ENCODE data around the gene TBC1D22A. TPM values are rescaled to one million over a fixed set of nuclear protein-coding genes. Genes with fewer than 3 reads are reported as not detected.

Gene TBC1D22A
- polyA plus RNA-seq, 1 of the 3 experiments (the other 2 are of a cell fraction) = 16.5 TPM

GRCh38 chr22:46794491-46794890, 32.0 kb downstream of the TBC1D22A start:
- Histone ChIP-seq H3K27ac (ENCODE audit: low read depth in 2 of 2, low read length in 1 of 2) (no peak overlapping the region), H2AFZ (ENCODE audit: low read depth) (no peak overlapping the region), H3F3A (replicated peaks; ENCODE audit: insufficient read depth) (no peaks in the 10 kb centered on the region), H3K9ac (no peak overlapping the region), H3K4me2 (no peak overlapping the region), H4K20me1 (ENCODE audit: insufficient read depth) (0 out of 2 replicates have a peak, but pooled peaks cover 11% of the 10 kb centered on the region), H3K9me2 (no peaks in the 10 kb centered on the region), H3K36me3 (replicated peaks in 1 of 2; ENCODE audit: control insufficient read depth in 1 of 2, insufficient read depth in 2 of 2, low read length in 1 of 2) (peaks cover 6 to 19% of the 10 kb centered on the region in 2 experiments), H3K27me3 (ENCODE audit: insufficient read depth) (no peaks in the 10 kb centered on the region), H3K4me3 (ENCODE audit: low read depth in 2 of 2, low read length in 1 of 2) (no peak overlapping the region), H3K4me1 (ENCODE audit: control insufficient read depth in 1 of 2, insufficient read depth in 2 of 2, low read depth in 1 of 2, low read length in 1 of 2) (peaks cover 0 to 3% of the 10 kb centered on the region in 2 experiments; a peak in 1 of 4 replicates), H3K79me2 (ENCODE audit: insufficient read depth) (peaks cover 21% of the 10 kb centered on the region; the same call in 1 of the 2 replicates), H3K9me3 (no peaks in the 10 kb centered on the region)
- POLR2A ChIA-PET = no interaction called here
- TF ChIP-seq YY1 (IDR thresholded peaks at IDR 0.05; ENCODE audit: low read depth) (no peak), RFX5 (IDR thresholded peaks at IDR 0.05; ENCODE audit: low read length) (no peak), CTCF (IDR thresholded peaks at IDR 0.05) (no peak), NRF1 (IDR thresholded peaks at IDR 0.05; ENCODE audit: low read depth, low read length) (no peak), POLR2AphosphoS5 (IDR thresholded peaks at IDR 0.05; ENCODE audit: low read depth, low read length) (no peak), IRF3 (IDR thresholded peaks at IDR 0.05; ENCODE audit: low read depth, low read length) (no peak), SIN3A (IDR thresholded peaks at IDR 0.05; ENCODE audit: borderline replicate concordance, low read depth, low read length) (no peak), JUND (IDR thresholded peaks at IDR 0.05) (no peak), NFIC (IDR thresholded peaks at IDR 0.05; ENCODE audit: borderline replicate concordance) (no peak), EP300 (IDR thresholded peaks at IDR 0.05; ENCODE audit: borderline replicate concordance in 1 of 2, low read depth in 1 of 2, low read length in 1 of 2) (no peak), MXI1 (IDR thresholded peaks at IDR 0.05; ENCODE audit: low read depth, low read length) (no peak), RAD21 (IDR thresholded peaks at IDR 0.05; ENCODE audit: low read length) (no peak), RXRA (IDR thresholded peaks at IDR 0.05; ENCODE audit: borderline replicate concordance, low read depth) (no peak), GATA2 (CRISPR knock-in tag; IDR thresholded peaks at IDR 0.05) (no peak), ELF1 (IDR thresholded peaks at IDR 0.05) (no peak)
- no peak for DNase-seq
- WGBS (ENCODE audit: low lambda C conversion rate) = 91% methylated on average over 11 of the region's 12 CpGs
- CTCF ChIA-PET = interaction anchor here (0.8 to 1.0 kb wide), 2 partner anchors 9 to 231 kb away, joined by 3 to 4 read pairs; no protein-coding TSS in a partner anchor

- Histone ChIP-seq H3K79me2 (ENCODE audit: insufficient read depth) (peaks cover 15% of the 10 kb centered on the region; the same call in 1 of the 2 replicates), H2AFZ (ENCODE audit: low read depth) (no peak overlapping the region), H3K27me3 (ENCODE audit: insufficient read depth) (no peaks in the 10 kb centered on the region), H4K20me1 (ENCODE audit: insufficient read depth) (0 out of 2 replicates have a peak, but pooled peaks cover 12% of the 10 kb centered on the region), H3K4me2 (no peak overlapping the region), H3F3A (replicated peaks; ENCODE audit: insufficient read depth) (no peaks in the 10 kb centered on the region), H3K4me1 (ENCODE audit: control insufficient read depth in 1 of 2, insufficient read depth in 2 of 2, low read depth in 1 of 2, low read length in 1 of 2) (peaks cover 0 to 3% of the 10 kb centered on the region in 2 experiments; a peak in 1 of 4 replicates), H3K9me3 (no peaks in the 10 kb centered on the region), H3K27ac (ENCODE audit: low read depth in 2 of 2, low read length in 1 of 2) (no peak overlapping the region), H3K9me2 (no peaks in the 10 kb centered on the region), H3K36me3 (replicated peaks in 1 of 2; ENCODE audit: control insufficient read depth in 1 of 2, insufficient read depth in 2 of 2, low read length in 1 of 2) (peaks cover 12 to 25% of the 10 kb centered on the region in 2 experiments), H3K9ac (no peak overlapping the region), H3K4me3 (ENCODE audit: low read depth in 2 of 2, low read length in 1 of 2) (no peak overlapping the region)
- ChIA-PET POLR2A (no interaction called here), CTCF (interaction anchor here (0.7 to 0.8 kb wide), 3 partner anchors 8 to 657 kb away, joined by 3 to 4 read pairs (median 3); no protein-coding TSS in a partner anchor)
- WGBS (ENCODE audit: low lambda C conversion rate) = 100% methylated on average over 4 of the region's 9 CpGs
- DNase-seq = no peak
- TF ChIP-seq REST (IDR thresholded peaks at IDR 0.05; ENCODE audit: low read depth, low read length) = no peak
- no peak for TF ChIP-seq JUND (IDR thresholded peaks at IDR 0.05)
- TF ChIP-seq RXRA (IDR thresholded peaks at IDR 0.05; ENCODE audit: borderline replicate concordance, low read depth) = no peak
- TF ChIP-seq EZH2phosphoT487 (IDR thresholded peaks at IDR 0.05; ENCODE audit: borderline replicate concordance, low read depth) = no peak
- no peak for TF ChIP-seq PBX3 (IDR thresholded peaks at IDR 0.05)
- no peak for TF ChIP-seq USF1 (IDR thresholded peaks at IDR 0.05; ENCODE audit: borderline replicate concordance, low read depth)
These were observed 32.7 kb downstream of the TBC1D22A start for GRCh38 chr22:46795140-46795539.
